Mesothelial cell of epicardium (in vitro differentiated cells): ENCODE measurements around the gene THADA. TPM values are rescaled to one million over a fixed set of nuclear protein-coding genes. Genes with fewer than 3 reads are reported as not detected.

Experiments
- DNase-seq, 2 experiments: peaks; one replicate each; pipeline ENCODE4 v3.0.0; 2021; ENCODE audit warnings: low spot score in 2 of 2; ENCODE audit not compliant: unreplicated experiment in 2 of 2
- H3K27ac Mint-ChIP-seq: 2 replicates; pipeline ENCODE4 v1.8.0; 2021; ENCODE audit warnings: mixed read lengths
- H3K27me3 Mint-ChIP-seq: 2 replicates; pipeline ENCODE4 v1.8.0; 2021; ENCODE audit warnings: low read depth, mixed read lengths
- H3K36me3 Mint-ChIP-seq: 2 replicates; pipeline ENCODE4 v1.8.0; 2021; ENCODE audit warnings: mixed read lengths
- H3K4me1 Mint-ChIP-seq: 2 replicates; pipeline ENCODE4 v1.8.0; 2021; ENCODE audit warnings: mixed read lengths
- H3K4me3 Mint-ChIP-seq: 2 replicates; pipeline ENCODE4 v1.8.0; 2021; ENCODE audit warnings: mild to moderate bottlenecking, moderate library complexity, mixed read lengths
- H3K9me3 Mint-ChIP-seq: 2 replicates; pipeline ENCODE4 v1.8.0; 2021; ENCODE audit warnings: mixed read lengths
- total RNA-seq: library from RNA; stranded (reverse); gene quantifications from 3 replicates; pipeline ENCODE4 v1.2.1, GENCODE V29; 2021
- TF ChIP-seq, protein P1 (sequence below): fragments of 200-600 bp; sonication (generic); IDR thresholded peaks from one replicate; pipeline ENCODE4 v1.5.0; 2021; ENCODE audit warnings: antibody characterized with exemption; ENCODE audit not compliant: unreplicated experiment

The THADA gene
- total RNA-seq, 1 donor from 2014 or later = 33.6 TPM

DNA sequence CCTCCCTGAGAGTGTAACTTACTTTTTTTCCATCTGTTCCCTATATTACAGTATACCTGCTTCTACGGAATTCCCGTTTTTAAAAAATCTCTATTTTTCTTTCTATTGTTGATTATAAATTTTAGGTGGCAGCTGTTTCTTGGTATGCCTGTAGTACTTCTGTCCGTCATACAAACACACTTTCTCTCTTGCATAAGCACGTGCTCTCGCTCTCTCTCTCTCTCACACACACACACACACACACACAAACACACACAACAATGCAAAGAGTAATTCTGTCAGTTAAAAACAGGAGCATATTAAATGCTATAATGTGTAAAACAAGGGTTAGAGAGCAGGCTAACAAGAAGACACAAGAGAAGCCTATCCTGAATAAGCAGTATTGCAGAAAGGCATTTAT lies 140.5 kb downstream of the THADA start:
- no peak overlapping the region for H3K4me3 Mint-ChIP-seq
- peaks cover 57% of the 10 kb centered on the region for H3K4me1 Mint-ChIP-seq
- peaks cover 5% of the 10 kb centered on the region for H3K9me3 Mint-ChIP-seq
- DNase-seq = no peak
- no peaks in the 10 kb centered on the region for H3K27me3 Mint-ChIP-seq
- TF ChIP-seq, protein P1, sequence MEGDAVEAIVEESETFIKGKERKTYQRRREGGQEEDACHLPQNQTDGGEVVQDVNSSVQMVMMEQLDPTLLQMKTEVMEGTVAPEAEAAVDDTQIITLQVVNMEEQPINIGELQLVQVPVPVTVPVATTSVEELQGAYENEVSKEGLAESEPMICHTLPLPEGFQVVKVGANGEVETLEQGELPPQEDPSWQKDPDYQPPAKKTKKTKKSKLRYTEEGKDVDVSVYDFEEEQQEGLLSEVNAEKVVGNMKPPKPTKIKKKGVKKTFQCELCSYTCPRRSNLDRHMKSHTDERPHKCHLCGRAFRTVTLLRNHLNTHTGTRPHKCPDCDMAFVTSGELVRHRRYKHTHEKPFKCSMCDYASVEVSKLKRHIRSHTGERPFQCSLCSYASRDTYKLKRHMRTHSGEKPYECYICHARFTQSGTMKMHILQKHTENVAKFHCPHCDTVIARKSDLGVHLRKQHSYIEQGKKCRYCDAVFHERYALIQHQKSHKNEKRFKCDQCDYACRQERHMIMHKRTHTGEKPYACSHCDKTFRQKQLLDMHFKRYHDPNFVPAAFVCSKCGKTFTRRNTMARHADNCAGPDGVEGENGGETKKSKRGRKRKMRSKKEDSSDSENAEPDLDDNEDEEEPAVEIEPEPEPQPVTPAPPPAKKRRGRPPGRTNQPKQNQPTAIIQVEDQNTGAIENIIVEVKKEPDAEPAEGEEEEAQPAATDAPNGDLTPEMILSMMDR = no peak
- H3K27ac Mint-ChIP-seq = peak overlapping the region; percentile 35
- H3K36me3 Mint-ChIP-seq = peaks cover 4% of the 10 kb centered on the region

DNA sequence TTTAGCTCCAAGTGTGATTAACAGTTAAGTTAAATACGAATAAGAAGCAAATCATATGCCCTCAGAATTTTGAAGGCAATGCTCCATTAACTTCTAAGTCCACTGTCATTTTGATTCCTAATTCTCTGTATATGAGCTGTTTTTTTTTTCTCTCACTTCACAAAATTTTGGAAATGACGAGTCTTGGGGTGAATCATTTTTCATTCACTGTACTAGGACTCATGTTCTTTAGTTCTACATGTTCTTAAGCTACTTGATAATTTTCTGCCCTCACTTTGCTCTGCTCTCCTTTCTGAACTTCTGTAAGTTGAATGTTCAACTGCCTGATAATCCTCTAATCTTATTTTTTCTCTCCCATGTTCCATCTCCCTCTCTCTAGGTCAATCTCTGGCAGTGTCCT lies 141.0 kb downstream of the THADA start:
- Mint-ChIP-seq H3K4me3 (no peak overlapping the region), H3K27me3 (no peaks in the 10 kb centered on the region), H3K36me3 (peaks cover 4% of the 10 kb centered on the region), H3K4me1 (peaks cover 54% of the 10 kb centered on the region), H3K27ac (peak overlapping the region; percentile 35), H3K9me3 (peaks cover 7% of the 10 kb centered on the region)
- TF ChIP-seq, protein P1 = no peak
- DNase-seq = no peak

DNA sequence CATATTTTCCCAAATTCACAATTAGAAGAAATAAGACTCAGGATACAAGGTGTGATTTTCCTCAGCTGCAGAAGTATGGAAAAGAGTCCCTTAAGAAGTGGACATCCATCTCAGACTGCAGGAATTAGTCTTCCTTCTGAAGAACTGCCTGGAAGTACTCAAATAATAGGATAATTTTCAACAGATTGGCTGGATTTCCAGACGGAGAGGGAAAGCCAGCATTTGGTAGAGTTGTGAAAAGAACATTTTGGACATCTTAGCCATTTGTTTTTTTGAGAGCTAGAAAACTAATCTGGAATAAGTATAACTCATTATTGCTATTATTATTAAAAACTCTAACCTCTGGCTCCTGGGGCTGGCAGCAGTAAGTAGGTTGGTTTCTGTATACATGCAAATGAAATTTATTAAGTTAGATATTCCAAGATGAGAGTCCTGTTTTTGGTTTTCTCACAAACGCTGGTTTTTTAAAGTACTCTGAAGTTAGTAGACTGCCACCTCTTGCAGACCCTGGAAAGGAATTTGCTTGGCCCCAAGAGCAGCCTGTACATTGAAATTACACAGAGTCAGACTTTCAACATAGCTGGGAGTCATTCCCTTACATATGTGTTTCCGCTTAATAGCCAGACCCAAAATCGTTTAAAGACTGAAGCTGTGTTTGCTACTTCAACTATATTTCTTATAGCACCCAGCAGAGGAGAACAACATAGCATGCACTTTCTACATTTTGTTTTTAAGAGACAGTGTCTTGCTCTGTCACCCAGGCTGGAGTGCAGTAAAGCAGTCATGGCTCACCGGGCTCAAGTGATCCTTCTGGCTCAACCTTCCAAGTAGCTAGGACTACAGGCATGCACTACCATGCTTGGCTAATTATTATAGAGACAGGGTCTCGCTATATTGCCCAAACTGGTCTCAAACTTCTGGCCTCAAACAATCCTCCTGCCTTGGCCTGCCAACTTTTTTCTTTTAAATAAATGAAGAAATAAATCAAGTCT lies 142.4 kb downstream of the THADA start:
- DNase-seq = no peak
- Mint-ChIP-seq H3K27me3 (no peaks in the 10 kb centered on the region), H3K4me3 (no peak overlapping the region), H3K27ac (peak overlapping the region; percentile 66), H3K4me1 (peaks cover 46% of the 10 kb centered on the region), H3K36me3 (peaks cover 17% of the 10 kb centered on the region), H3K9me3 (peaks cover 16% of the 10 kb centered on the region)
- TF ChIP-seq, protein P1 = no peak

DNA sequence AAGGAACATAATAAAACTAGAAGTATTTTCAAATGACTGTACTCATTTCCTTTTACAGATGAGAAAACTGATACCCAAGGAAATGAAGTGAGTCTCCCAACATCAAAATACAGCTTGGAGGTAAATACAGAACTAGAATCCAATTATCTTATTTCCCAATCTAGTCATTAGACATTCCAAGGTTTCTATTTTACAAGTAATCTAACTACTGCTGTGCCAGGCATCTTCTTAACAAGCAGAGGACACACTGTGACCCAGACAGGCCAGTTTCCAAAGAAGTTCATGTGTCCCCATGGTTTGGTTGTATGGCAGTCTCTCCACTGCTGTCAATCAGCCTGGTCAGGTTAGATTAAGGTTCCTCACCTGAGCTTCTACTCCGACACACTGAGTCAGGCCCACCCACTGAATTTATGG lies 143.5 kb downstream of the THADA start:
- peaks cover 16% of the 10 kb centered on the region for H3K9me3 Mint-ChIP-seq
- DNase-seq = no peak
- H3K4me1 Mint-ChIP-seq = peaks cover 47% of the 10 kb centered on the region
- TF ChIP-seq, protein P1 = no peak
- peak overlapping the region; percentile 59 for H3K27ac Mint-ChIP-seq
- no peak overlapping the region for H3K4me3 Mint-ChIP-seq
- no peaks in the 10 kb centered on the region for H3K27me3 Mint-ChIP-seq
- H3K36me3 Mint-ChIP-seq = peaks cover 17% of the 10 kb centered on the region

DNA sequence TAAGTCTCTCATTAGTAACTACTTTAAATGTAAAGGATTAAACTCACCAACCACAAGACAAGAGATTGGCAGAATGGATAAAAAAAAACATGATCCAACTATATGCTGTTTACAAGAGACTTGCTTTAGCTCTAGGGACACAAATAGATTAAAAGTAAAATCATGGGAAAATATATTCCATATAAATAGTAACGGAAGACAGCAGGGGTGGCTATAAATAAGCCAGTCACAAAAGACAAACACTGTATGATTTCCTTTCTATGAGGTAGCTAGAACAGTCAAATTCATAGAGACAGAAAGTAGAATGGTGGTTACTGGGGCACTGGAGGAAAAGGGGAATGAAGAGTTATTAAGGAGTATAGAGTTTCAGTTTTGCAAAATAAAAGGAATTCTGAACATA lies 145.2 kb downstream of the THADA start:
- DNase-seq = no peak
- peaks cover 16% of the 10 kb centered on the region for H3K9me3 Mint-ChIP-seq
- no peaks in the 10 kb centered on the region for H3K27me3 Mint-ChIP-seq
- peaks cover 39% of the 10 kb centered on the region for H3K4me1 Mint-ChIP-seq
- TF ChIP-seq, protein P1 = no peak
- no peak overlapping the region for H3K27ac Mint-ChIP-seq
- peaks cover 17% of the 10 kb centered on the region for H3K36me3 Mint-ChIP-seq
- H3K4me3 Mint-ChIP-seq = no peak overlapping the region
